OCI-LY7 (cell line): ENCODE data around the gene PTH1R.

Source experiments
- EZH2phosphoT487 ChIP-seq: fragments of 200-600 bp; sonication (generic); IDR thresholded peaks from 2 replicates; pipeline ENCODE4 v1.6.1; 2018; ENCODE audit warnings: low read depth, borderline replicate concordance, mild to moderate bottlenecking, mixed run types, antibody characterized with exemption, low read length, moderate library complexity, mixed read lengths
- TF ChIP-seq, protein P1 (sequence below): fragments of 200-600 bp; sonication (generic); conservative IDR thresholded peaks from 2 replicates; pipeline ENCODE4 v1.5.1; 2014; ENCODE audit warnings: mild to moderate bottlenecking, antibody characterized with exemption, low read length, moderate library complexity, mixed read lengths

DNA sequence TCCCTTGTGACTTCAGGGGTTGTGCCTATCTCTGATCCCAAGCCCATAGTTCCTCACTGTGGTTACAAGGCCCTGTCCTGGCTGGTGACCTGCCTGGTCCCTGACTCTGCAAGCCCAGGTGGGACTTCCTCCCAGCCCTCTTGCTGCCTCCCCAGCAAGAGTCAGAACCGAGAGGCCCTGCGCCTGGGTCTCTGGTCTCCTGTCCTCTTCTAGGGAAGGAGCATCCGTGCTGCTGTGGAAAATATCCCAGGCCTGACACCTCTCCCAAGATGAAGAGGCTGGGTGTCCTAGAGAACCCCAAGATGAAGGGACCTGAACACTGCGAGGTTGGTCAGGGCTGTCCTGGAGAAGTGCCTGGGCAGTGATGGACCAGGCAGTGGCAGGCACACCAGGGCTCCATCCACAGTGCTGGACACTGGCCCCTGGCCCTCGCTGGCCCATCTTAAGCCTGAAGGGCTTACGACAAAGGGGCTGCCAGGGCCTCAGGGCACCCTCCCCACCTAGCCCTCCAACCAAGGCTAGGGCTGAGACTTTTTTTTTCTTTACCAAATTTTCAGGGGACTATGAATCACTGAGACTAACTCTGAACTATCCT, 32.7 kb downstream of the PTH1R start:
- TF ChIP-seq, protein P1, sequence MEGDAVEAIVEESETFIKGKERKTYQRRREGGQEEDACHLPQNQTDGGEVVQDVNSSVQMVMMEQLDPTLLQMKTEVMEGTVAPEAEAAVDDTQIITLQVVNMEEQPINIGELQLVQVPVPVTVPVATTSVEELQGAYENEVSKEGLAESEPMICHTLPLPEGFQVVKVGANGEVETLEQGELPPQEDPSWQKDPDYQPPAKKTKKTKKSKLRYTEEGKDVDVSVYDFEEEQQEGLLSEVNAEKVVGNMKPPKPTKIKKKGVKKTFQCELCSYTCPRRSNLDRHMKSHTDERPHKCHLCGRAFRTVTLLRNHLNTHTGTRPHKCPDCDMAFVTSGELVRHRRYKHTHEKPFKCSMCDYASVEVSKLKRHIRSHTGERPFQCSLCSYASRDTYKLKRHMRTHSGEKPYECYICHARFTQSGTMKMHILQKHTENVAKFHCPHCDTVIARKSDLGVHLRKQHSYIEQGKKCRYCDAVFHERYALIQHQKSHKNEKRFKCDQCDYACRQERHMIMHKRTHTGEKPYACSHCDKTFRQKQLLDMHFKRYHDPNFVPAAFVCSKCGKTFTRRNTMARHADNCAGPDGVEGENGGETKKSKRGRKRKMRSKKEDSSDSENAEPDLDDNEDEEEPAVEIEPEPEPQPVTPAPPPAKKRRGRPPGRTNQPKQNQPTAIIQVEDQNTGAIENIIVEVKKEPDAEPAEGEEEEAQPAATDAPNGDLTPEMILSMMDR: no peak
- TF ChIP-seq EZH2phosphoT487: no peak
